ENCODE results near the gene MACROD2.

Gene MACROD2

GRCh38 chr20:15030826-15031225 lies 1035.5 kb downstream of the MACROD2 start:
- no peak for DNase-seq (ENCODE audit: extremely low read depth, low read depth)
- TF ChIP-seq, protein P1, sequence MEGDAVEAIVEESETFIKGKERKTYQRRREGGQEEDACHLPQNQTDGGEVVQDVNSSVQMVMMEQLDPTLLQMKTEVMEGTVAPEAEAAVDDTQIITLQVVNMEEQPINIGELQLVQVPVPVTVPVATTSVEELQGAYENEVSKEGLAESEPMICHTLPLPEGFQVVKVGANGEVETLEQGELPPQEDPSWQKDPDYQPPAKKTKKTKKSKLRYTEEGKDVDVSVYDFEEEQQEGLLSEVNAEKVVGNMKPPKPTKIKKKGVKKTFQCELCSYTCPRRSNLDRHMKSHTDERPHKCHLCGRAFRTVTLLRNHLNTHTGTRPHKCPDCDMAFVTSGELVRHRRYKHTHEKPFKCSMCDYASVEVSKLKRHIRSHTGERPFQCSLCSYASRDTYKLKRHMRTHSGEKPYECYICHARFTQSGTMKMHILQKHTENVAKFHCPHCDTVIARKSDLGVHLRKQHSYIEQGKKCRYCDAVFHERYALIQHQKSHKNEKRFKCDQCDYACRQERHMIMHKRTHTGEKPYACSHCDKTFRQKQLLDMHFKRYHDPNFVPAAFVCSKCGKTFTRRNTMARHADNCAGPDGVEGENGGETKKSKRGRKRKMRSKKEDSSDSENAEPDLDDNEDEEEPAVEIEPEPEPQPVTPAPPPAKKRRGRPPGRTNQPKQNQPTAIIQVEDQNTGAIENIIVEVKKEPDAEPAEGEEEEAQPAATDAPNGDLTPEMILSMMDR (IDR thresholded peaks at IDR 0.05; ENCODE audit: low read depth, low read length) = no peak

DNA sequence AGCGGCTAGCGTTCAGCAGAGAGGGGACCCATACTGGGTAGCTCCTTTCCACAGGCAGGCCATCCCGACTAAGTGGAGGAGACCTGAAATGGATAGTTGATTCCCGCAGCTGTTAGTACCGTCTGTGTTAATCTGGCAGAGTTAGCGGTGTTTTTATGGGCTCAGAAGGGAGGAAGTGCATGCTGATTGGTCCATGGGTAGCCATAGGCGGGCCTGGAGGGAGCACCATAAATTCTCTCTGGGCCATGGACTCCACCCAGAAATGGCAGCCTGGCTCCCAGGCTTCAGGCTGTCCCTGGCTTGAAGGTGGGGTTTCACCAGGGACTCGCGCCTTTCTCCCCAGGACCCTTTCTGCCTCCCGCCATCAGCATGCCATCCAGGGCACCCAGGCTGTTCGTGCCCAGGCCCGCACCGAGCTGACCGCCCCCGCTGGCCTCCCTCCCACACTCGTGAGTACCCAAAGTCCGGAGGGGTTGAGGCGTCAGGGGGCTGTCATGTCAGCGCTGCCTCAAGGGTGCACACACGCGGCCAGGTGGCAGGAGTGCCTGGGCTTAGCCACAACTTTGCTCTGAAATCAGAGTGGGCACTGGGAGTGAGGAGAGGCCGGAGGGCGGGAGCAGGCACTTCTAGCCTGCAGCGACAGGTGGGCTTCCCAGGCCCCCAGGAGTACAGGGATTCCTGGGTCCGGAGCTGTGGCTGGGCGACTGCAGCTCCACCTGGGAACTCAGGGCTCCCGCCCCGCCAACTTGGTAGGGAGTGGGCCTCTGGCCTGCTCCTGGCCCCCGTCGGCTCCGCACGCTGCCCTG lies 1036.4 kb downstream of the MACROD2 start:
- DNase-seq (ENCODE audit: extremely low read depth, low read depth) = no peak
- TF ChIP-seq, protein P1 (IDR thresholded peaks at IDR 0.05; ENCODE audit: low read depth, low read length) = no peak

DNA sequence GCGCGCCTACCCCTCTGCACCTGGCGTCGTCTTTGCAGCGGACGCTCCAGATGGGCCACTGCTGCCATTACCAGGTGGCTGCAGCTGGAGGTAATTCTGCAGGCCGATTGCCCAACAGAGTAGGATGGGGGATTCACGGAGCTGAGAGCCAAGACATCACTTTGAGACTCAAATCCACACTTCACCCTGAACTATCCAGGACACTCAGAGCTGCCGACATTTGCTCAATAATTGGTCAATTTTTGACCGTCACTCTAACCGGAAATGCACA lies 1037.0 kb downstream of the MACROD2 start:
- no peak for DNase-seq (ENCODE audit: extremely low read depth, low read depth)
- TF ChIP-seq, protein P1 (IDR thresholded peaks at IDR 0.05; ENCODE audit: low read depth, low read length) = no peak

DNA sequence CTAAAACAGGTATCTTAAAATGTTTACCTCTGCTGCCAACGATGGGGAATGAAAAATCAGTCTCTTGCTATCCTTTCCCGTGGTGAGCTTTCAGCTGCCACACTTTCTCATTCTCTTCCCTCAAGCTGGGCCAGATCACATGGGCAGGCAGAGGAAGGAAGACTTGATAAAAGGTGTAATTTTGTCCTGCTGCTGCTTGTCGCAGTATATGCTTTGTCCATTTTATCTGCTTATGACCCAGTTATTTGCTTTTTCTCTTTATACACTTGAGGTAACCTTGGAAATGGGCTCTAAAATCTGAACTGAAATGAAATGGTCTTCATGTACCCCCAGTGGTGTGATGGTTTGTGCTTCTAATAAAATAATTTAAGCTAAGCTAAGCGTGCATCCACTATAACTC lies 1038.0 kb downstream of the MACROD2 start:
- no peak for DNase-seq (ENCODE audit: extremely low read depth, low read depth)
- TF ChIP-seq, protein P1 (IDR thresholded peaks at IDR 0.05; ENCODE audit: low read depth, low read length) = no peak

DNA sequence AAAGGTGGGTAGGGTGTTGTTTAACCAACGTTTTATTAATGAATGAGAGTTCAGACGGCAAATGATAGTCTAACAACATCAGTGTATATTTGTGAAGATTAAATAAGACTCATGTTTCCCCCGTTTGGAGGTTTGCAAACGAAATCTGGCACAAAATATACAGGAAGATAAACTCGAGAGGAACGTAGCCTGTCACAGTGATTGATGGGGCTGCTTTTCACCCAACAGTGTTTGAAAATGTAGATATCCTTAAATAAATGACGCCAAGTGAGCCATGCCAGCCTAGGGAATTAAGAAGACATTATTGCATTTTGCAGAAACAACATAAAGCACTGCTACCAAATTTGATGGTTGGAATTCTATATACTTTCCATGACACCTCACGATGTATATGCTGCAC lies 1038.6 kb downstream of the MACROD2 start:
- no peak for DNase-seq (ENCODE audit: extremely low read depth, low read depth)
- TF ChIP-seq, protein P1 (IDR thresholded peaks at IDR 0.05; ENCODE audit: low read depth, low read length) = no peak

- DNase-seq (ENCODE audit: extremely low read depth, low read depth) = no peak
- TF ChIP-seq, protein P1 (IDR thresholded peaks at IDR 0.05; ENCODE audit: low read depth, low read length) = no peak
Observed at GRCh38 chr20:15036948-15037347, 1041.6 kb downstream of the MACROD2 start.

DNA sequence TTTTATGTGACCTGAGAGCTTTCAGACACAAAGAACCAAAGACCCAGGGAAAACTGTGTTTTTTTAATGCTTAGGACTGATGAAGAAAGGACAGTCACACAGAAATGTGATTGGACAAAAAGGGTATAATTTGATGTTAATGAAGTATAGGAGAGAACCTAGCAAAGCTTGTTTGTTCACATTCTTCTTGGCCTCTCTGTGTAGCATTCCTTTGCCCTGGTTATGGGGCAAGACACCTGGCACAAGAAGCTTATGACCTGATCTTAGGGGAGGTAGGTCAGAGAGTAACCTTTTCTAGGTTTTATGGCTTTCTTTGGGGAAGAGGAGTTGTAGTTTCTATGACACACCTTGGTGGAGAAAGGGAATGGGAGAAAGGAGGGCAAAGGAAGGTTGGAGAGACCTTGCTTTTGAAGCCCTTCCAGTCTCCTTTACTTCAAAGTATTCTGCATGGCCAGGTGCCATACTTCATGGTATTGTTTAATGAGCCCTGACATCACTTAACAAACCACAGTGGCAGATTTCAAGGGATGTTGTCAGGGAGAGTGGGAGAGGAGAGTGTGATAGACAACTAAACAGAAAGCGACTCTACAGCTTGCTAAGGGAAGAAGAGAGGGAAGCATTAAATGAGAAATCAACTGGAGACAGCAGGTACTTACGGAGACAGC lies 1043.9 kb downstream of the MACROD2 start:
- no peak for DNase-seq (ENCODE audit: extremely low read depth, low read depth)
- TF ChIP-seq, protein P1 (IDR thresholded peaks at IDR 0.05; ENCODE audit: low read depth, low read length) = no peak

Data from AG09319 (cell line).